RWPE2 (cell line): Measurements from ENCODE around the gene LMTK3.

Experiments used
- ATAC-seq: fragments of 200-7000 bp; cut with Tn5 transposase; 3 replicates; pipeline ENCODE4 v1.9.1; 2021; ENCODE audit warnings: low read depth
- DNase-seq: peaks from one replicate; pipeline ENCODE4 v3.0.0-alpha.2; 2020; ENCODE audit warnings: low spot score
- H3K27ac ChIP-seq: fragments of 450-650 bp; 2 replicates; pipeline ENCODE4 v1.5.1; 2017; ENCODE audit warnings: mild to moderate bottlenecking; ENCODE audit not compliant: poor library complexity, severe bottlenecking
- H3K27me3 ChIP-seq: fragments of 250-450 bp; sonication (Bioruptor Pico); 2 replicates; pipeline ENCODE4 v1.5.1; 2021; ENCODE audit warnings: mild to moderate bottlenecking, moderate library complexity; ENCODE audit not compliant: insufficient read depth, poor library complexity, severe bottlenecking
- H3K36me3 ChIP-seq: fragments of 250-450 bp; sonication (Bioruptor Pico); 2 replicates; pipeline ENCODE4 v1.5.1; 2020; ENCODE audit warnings: low read depth, mild to moderate bottlenecking, moderate library complexity
- H3K4me1 ChIP-seq: fragments of 250-450 bp; sonication (Bioruptor Pico); 2 replicates; pipeline ENCODE4 v1.5.1; 2021; ENCODE audit warnings: mild to moderate bottlenecking, moderate library complexity; ENCODE audit not compliant: insufficient read depth, poor library complexity, severe bottlenecking
- H3K4me3 ChIP-seq: fragments of 250-450 bp; sonication (Bioruptor Pico); 2 replicates; pipeline ENCODE4 v1.5.1; 2021; ENCODE audit warnings: mild to moderate bottlenecking, moderate library complexity; ENCODE audit not compliant: severe bottlenecking
- H3K9me3 ChIP-seq: fragments of 250-450 bp; sonication (Bioruptor Pico); 2 replicates; pipeline ENCODE4 v1.5.1; 2021; ENCODE audit warnings: mild to moderate bottlenecking, moderate library complexity; ENCODE audit not compliant: severe bottlenecking
- CTCF ChIP-seq: fragments of 450-650 bp; IDR thresholded peaks from one replicate; pipeline ENCODE4 v1.5.1; 2017; ENCODE audit warnings: mild to moderate bottlenecking, moderate library complexity; ENCODE audit not compliant: poor library complexity, severe bottlenecking

The LMTK3 gene

DNA sequence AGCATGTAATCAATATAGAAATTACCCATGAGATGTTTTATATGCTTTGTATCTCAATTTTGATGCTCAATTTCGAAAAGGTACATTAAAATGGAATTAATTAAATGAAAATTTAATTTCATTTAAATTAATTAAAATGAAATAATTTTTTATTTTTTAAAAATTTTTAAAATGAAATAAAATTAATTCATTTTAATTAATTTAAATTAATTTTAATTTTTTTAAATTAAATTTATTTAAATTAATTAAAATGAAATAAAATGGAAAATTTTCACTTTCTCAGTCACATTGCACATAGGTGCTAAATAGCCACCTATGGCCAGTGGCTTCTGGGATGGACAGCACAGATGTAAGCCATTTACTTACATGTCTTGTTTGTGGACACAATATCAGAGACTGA lies 36.1 kb upstream of the LMTK3 start:
- Histone ChIP-seq H3K4me3 (no peak overlapping the region), H3K27me3 (no peaks in the 10 kb centered on the region), H3K4me1 (peaks cover 10% of the 10 kb centered on the region), H3K27ac (no peak overlapping the region), H3K36me3 (no peaks in the 10 kb centered on the region), H3K9me3 (no peaks in the 10 kb centered on the region)
- DNase-seq (no peak), ATAC-seq (no peak)
- no peak for TF ChIP-seq CTCF

- Histone ChIP-seq H3K4me1 (peaks cover 4% of the 10 kb centered on the region), H3K27me3 (no peaks in the 10 kb centered on the region), H3K27ac (no peak overlapping the region), H3K4me3 (no peak overlapping the region), H3K9me3 (no peaks in the 10 kb centered on the region), H3K36me3 (no peaks in the 10 kb centered on the region)
- no peak for TF ChIP-seq CTCF
- ATAC-seq (no peak), DNase-seq (no peak)
These were observed 33.5 kb upstream of the LMTK3 start for GRCh38 chr19:48544856-48545750.

DNA sequence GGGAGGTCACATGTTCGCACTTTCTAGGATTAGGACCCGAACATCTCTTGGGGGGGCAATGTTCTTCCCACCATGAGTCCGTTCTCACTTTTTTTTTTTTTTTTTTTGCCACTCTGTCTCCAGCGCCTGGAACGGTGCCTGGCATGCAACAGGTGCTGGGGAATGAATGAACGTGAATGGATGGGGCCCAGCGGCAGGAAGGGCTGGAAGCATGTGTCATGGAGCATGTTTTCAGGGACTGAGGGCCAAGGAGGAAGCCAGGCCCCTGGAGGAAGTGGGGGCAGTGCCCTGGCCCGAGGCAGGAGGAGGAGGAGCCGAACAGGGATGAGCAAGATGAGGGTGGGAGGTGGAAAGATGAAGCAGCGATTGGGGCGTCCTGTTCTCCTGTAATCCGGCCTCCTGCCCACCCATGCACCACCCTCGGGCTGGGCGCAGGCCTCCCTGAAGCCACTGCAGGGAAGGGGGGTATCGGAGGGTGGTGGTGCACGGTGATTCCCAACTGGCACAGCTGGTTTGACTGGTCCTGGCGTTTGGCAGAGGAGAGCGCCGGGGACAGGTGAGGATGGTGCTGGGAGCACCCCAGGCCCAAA lies 31.6 kb upstream of the LMTK3 start:
- Histone ChIP-seq H3K4me3 (no peak overlapping the region), H3K36me3 (no peaks in the 10 kb centered on the region), H3K27me3 (no peaks in the 10 kb centered on the region), H3K9me3 (no peaks in the 10 kb centered on the region), H3K4me1 (peaks cover 4% of the 10 kb centered on the region), H3K27ac (peak overlapping the region; percentile 11)
- peak; percentile 93 for DNase-seq
- TF ChIP-seq CTCF = no peak
- peak; percentile 93 for ATAC-seq

DNA sequence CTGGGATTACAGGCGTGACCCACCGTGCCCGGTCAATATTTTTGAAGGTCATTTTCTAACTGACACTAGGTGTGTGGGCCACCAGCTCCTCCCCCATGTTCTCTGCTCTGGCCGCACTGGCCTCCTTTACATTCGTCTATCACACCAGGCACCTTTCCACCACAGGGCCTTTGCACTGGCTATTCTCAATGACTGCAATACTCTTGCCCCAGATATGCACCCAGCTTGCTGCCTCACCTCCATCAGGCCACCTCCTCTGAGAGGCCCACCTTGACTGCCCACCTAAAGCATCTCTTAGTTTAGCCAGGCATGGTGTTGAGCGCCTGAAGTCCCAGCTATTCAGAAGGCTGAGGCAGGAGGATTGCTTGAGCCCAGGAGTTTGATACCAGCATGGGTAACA lies 30.2 kb upstream of the LMTK3 start:
- no peaks in the 10 kb centered on the region for H3K27me3 ChIP-seq
- no peaks in the 10 kb centered on the region for H3K36me3 ChIP-seq
- H3K9me3 ChIP-seq = no peaks in the 10 kb centered on the region
- DNase-seq (no peak), ATAC-seq (no peak)
- peaks cover 4% of the 10 kb centered on the region for H3K4me1 ChIP-seq
- no peak for TF ChIP-seq CTCF
- H3K27ac ChIP-seq = no peak overlapping the region
- H3K4me3 ChIP-seq = no peak overlapping the region

DNA sequence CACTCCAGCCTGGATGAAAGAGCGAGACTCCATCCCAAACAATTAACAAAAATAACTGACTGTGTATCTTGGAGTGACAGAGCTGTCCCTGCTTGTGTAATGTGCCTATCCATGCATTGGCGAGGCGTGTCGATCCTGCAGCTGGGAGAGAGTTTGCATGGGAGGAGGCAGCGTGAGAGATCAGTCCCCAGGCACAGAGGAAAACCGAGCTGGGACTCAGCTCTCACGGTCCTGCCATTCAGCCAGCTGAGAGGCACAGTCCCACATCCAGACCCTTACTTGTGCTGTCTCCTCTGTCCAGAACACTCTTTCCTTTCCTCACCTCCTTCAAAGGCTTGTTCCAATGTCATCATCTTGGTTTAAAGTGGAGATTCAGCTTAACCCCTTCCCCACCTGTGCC lies 28.5 kb upstream of the LMTK3 start:
- ATAC-seq (no peak), DNase-seq (no peak)
- H3K9me3 ChIP-seq = no peaks in the 10 kb centered on the region
- no peak overlapping the region for H3K27ac ChIP-seq
- no peak overlapping the region for H3K4me3 ChIP-seq
- no peaks in the 10 kb centered on the region for H3K27me3 ChIP-seq
- H3K4me1 ChIP-seq = peaks cover 4% of the 10 kb centered on the region
- TF ChIP-seq CTCF = no peak
- no peaks in the 10 kb centered on the region for H3K36me3 ChIP-seq
